NCI-H1436 (cell line): ENCODE results near the gene TRMU.
A peak's percentile ranks its signal among the peaks of the same experiment; 100 is the strongest.

Experiments used
- DNase-seq: peaks from one replicate; lab custom pipeline; 2025; lab: John Stamatoyannopoulos, UW

TRMU gene

DNA sequence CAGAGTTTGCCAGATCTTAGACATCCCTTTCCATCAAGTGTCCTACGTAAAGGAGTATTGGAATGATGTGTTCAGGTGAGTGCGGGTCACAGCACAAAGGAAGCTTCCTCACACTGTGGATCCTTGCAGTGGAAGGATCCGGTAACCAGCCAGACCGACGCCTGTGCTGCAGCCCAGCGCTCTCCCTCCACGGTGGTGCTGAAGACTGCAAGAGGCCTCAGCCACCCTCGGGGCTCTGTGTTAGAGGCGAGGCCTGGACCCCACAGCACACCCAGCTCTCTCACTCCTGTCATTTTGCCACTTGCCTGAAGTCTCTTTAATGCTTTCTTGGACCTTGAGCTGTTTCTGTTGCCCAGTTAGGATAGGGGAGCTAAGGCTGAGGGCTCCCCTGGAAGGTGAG, 2.4 kb downstream of the TRMU start:
- DNase-seq, result no peak

GRCh38 chr22:46338636-46339035, 3.1 kb downstream of the TRMU start:
- no peak for DNase-seq

GRCh38 chr22:46339956-46340355, 4.4 kb downstream of the TRMU start:
- no peak for DNase-seq

- DNase-seq, result no peak
These were observed 5.2 kb downstream of the TRMU start for GRCh38 chr22:46340676-46341075.

DNA sequence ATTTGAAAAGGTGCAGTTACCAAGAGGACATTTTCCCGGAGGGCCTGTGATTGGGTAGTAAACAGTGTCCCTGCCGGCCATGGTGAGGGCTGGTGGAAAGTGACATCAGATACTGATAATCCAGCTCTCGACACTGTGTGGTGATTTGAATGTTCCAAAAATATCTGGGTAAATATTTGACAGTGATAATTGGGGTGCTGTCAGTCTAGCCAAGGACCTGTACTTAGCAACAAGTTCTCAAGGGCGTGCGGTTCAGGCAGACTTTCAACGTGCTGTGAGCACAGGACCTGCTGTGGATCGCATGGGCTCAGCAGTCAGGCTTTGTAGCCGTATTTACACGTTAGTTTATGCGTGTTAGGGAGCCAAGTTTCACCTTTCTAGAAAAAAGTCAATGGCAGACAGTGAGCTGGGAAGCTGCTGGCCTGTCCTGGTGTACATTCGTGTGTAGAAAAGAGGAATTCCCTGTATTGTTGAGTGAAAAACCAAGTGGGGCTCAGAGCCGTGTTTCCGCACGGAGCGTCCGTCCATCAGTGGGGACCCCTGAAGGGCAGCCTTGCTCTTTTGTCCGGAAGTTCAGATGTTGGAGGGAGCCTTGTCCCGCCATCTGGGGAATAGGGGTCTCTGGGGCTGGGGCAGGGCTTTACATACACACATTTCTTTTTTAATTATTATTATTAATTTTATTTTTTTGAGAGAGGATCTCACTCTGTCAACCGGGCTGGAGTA, 11.3 kb downstream of the TRMU start:
- no peak for DNase-seq

- DNase-seq, result no peak
These were observed 12.1 kb downstream of the TRMU start for GRCh38 chr22:46347646-46348045.

DNA sequence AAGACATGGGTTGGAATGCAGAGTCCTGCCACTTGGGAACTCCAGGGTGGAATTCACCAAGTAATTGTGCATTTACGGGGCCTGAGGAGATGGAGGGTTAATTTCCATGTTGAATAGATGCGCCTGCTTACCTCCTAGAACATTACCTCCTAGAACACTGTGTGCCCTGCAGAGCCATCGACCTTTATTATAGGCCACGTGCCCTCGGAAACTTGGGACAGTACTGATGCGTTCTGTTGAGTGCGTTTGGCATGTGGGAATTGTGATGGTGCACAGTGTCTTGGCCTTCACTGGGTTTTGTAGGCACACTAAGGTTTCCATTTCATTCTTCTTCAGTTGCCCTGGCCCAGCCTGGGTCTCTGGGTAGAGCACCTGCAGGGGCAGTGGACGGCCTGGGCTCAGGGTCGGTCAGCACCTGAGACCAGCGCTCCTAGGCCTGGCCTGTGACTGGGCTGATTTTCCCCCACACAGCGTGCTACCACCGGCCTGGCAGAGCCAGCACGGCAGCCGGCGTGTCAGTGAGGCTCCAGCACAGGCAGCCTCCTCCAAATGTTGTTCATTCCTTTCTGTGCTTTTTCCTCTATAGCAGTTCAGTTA, 12.7 kb downstream of the TRMU start:
- no peak for DNase-seq

- DNase-seq, result no peak
These were observed 13.7 kb downstream of the TRMU start for GRCh38 chr22:46349238-46349637.

DNA sequence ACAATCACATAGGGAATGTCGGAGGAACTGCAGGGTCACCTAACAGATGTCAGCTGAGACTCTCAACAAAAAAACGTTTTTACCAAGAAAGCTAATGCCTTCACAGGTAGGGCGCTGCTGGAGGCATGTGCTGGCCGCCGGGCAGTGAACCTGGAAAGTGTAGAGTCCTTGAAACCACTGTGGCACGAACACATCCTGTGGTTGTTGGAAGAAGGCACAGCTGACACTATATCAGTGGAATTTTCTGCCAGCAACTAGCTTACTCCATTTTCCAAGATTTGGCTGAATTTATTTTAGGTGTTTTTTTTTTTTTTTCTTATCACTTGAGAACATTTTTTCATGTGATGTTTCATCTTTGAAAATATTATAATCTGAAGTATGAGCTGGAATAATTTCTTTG, 14.2 kb downstream of the TRMU start:
- no peak for DNase-seq

DNA sequence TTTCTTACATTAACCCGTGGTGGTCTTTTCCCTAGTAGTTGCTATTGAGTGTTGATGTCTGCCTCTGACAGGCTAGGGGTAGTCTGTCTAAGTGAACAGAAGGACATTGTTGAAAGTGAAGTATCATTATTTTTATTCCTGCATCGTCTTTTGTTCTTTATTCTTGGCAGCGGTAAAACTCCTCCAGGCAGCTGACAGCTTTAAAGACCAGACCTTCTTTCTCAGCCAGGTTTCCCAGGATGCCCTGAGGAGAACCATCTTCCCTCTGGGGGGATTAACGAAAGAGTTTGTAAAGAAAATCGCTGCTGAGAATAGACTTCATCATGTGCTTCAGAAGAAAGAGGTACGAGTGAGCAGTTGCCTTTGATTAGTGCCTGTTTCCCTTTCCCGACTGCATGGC, 14.6 kb downstream of the TRMU start:
- no peak for DNase-seq

GRCh38 chr22:46350646-46351045, 15.1 kb downstream of the TRMU start:
- no peak for DNase-seq

DNA sequence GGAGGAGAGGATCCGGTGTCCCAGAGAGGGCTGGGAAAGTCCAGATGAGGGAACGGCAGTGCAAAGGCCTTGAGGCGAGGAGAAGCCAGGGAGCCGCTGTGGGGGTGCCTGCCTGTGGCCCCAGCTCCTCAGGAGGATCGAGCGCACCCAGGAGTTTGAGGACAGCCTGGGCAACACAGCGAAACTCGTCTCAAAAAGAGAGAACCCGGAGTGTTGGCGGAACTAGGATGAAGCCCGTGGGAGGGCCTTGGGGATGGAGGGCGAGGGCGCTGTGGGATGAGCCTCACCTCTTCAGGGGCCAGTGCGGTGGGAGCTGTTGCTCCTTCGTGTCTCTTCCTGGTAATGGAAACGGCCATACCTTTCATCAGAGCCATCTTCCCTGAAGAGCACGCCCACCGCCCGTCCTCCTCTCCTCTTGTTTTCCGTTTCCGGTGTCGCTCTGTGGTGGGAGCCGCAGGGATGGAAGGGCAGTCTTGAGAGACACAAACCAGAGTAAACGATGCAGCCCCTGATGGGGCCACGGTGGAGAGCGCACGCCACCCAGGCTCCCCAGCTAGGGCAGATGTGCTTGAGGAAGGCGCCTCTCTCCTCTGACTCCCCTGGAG, 15.7 kb downstream of the TRMU start:
- no peak for DNase-seq

DNA sequence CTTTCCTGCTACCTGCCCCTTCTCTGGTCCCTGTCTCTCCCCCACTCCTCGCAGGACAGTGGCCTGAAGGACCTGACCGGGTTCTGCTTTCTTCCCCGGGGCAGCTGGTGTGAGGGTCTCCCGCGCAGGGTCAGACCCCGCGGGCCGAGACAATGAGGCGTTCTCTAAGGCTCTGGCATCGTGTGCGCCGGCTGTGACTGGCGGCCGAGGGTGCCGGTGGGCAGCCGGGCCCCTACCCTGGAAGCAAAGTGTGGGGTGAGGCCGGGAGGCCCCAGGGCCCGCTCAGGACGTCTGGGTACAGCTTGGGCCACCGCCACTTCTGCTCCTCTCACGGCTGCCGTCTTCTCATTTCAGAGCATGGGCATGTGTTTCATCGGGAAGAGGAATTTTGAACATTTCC, 16.3 kb downstream of the TRMU start:
- no peak for DNase-seq

GRCh38 chr22:46352276-46352675, 16.8 kb downstream of the TRMU start:
- no peak for DNase-seq

GRCh38 chr22:46352691-46353386, 17.3 kb downstream of the TRMU start:
- peak; percentile 62 for DNase-seq

DNA sequence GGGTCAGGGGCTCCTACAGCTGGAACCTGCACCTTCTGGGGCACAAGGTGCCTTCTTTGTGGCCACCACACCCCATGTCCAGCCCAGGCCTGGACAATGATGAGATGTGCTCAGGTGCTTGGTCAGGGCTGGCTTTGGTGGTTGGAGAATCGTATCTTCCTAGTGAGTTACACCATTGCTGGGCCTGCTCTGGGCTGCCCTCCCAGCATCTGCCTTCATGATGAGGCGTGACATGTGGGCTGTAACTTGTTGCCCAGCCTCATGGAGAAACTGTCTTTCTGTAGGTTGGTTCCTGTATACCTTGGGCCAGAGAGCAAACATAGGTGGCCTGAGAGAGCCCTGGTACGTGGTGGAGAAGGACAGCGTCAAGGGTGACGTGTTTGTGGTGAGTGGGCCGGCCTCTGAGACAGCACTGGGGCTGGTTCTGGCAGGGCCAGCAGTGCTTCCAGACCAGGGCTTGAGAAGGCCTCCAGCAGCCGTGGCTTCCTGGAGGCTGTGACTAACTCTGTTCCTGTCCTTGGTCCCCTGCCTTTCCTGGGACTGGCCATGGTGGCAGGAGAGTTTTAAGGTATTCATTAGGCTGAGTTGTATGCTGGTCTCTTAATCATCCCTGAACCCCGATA, 18.1 kb downstream of the TRMU start:
- DNase-seq, result no peak

DNA sequence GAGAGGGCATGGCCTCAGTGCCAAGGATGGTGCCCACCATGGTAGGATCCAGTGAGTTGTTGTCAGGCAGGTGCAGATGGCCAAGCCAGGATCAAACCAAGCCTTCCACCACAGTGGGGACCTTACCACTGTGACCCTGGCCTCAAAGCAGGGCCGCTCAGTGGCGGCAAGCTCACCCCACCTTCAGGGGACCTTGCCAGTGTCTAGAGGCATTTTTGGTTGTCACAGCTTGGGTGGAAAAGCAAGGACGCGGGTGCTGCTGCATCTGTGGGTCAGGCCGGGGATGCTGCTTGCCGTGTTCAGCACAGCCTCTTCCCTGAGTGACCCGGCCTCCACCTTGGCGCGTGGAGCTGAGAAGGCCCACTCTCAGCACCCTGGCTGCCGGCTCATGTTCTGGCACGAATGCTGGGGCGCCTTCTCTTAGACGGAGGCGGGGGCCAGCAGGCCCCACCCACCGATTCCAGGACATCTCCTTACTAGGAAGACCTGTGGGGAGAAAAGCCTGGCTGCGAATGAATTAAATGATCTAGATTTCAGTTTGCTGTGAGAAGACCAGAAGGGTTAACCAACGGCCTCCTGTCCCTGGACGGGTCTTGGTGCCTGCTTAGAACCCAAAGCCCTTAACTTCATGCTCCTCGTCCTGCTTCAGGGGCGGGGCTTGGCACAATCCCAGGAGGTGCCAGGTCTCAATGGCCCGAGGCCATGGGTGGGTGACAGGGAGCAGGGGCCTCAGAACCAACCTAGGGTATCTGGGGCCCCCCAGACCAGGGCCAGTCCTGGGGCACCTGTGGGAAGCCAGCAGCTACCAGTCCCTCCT, 18.9 kb downstream of the TRMU start:
- DNase-seq, result no peak

- no peak for DNase-seq
These were observed 19.4 kb downstream of the TRMU start for GRCh38 chr22:46354993-46355305.

- peak; percentile 42 for DNase-seq
These were observed 20.0 kb downstream of the TRMU start for GRCh38 chr22:46355369-46355995.

DNA sequence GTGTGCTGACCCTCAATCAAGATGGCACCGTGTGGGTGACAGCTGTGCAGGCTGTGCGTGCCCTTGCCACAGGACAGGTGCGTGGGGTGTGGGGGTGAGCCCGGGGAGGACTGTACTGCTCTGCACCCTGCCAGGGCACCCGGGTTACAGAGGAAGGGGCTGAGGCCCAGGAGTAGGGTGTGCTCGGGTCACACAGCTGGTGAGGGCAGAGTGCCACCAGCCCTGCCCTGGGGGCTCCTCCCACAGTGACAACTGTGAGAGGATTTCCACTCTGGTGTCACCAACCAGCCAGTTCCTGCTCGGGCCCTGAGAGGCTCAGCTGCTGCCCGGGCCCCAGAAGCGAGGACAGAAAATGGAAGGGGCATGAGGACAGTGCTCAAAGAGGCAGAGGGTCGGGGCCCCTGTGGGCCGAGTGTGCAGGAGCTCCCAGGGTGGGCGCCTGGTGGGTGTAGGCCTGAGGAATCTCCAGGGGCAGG, 20.5 kb downstream of the TRMU start:
- no peak for DNase-seq
